ENCODE measurements around the gene FBXO34. TPM values are rescaled to one million over a fixed set of nuclear protein-coding genes. Genes with fewer than 3 reads are reported as not detected.

Gene FBXO34
- total RNA-seq, 1 donor from 2014 or later: 17.1 TPM

GRCh38 chr14:55372825-55373224, 101.6 kb downstream of the FBXO34 start:
- DNase-seq (ENCODE audit: low read depth, low spot score): no peak
- H3K36me3 Mint-ChIP-seq (ENCODE audit: low read depth): peaks cover 9% of the 10 kb centered on the region
- no peaks in the 10 kb centered on the region for H3K27me3 Mint-ChIP-seq (ENCODE audit: low read depth)
- H3K4me3 Mint-ChIP-seq: no peak overlapping the region
- no peaks in the 10 kb centered on the region for H3K4me1 Mint-ChIP-seq
- no peak overlapping the region for H3K27ac Mint-ChIP-seq (ENCODE audit: unreplicated experiment)
- no peak for TF ChIP-seq CTCF (conservative IDR thresholded peaks at IDR 0.05)
- H3K9me3 Mint-ChIP-seq: no peaks in the 10 kb centered on the region

DNA sequence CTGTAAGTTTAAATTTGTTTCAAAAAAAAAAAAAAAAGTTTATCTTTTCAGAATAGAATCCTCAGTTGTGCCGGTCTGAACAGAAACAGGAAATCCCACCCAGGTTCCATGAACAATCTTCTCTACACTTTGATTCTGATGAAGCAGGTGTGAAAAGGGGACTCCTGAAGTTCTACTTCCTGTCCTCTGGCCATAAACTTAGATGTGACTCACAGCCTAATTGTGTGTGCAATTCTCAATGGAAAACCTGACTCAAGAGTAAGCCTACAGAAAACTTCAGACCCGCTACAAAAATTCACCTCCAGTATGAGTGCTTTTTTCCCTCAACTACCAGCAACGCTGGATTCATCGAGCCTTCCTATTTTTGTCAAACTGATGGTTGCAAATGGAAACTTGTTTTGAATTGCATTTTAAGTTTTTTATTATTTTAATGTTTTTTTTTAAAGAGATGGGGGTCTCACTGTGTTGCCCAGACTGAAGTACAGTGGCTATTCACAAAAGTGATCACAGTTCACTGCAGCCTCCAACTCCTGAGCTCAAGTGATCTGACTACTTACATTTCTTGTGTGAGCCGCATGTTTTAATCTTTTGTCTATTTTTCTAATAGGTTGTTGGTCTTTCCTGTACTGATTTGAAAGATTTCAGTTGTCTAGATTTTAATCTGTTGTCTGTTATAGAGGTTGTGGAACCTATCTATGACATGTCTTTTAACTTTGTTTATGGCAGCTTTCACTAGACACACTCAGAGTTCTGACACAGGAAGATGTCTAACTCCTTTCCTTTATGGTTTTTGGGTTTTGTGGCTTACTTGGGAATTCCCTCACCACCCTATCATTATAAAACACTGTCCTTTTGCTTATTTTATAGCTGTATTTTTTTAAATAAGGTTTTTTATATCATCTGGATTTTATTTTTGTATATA, 102.8 kb downstream of the FBXO34 start:
- no peak for DNase-seq (ENCODE audit: low read depth, low spot score)

DNA sequence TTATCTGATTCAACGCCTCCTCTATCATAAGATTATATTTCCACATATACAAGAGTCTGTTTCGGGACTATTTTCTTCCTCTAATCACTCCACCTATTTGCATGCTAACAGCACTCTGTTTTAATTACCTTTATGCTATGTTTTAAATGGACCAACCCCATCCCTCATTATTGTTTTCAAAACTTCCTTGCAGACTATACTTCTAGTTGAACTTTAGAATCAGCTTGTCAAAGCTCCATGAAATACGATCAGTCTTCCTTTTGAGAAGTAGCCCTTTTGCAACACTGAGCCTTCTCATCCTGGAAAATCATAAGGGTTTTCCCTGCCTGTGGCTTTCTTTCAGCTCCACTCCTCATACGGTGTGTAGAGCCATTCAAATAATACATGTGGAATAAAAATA, 103.5 kb downstream of the FBXO34 start:
- H3K9me3 Mint-ChIP-seq: no peaks in the 10 kb centered on the region
- no peak overlapping the region for H3K27ac Mint-ChIP-seq (ENCODE audit: unreplicated experiment)
- no peak for DNase-seq (ENCODE audit: low read depth, low spot score)
- TF ChIP-seq CTCF (conservative IDR thresholded peaks at IDR 0.05): no peak
- peaks cover 8% of the 10 kb centered on the region for H3K36me3 Mint-ChIP-seq (ENCODE audit: low read depth)
- no peaks in the 10 kb centered on the region for H3K4me1 Mint-ChIP-seq
- H3K27me3 Mint-ChIP-seq (ENCODE audit: low read depth): no peaks in the 10 kb centered on the region
- no peak overlapping the region for H3K4me3 Mint-ChIP-seq

More for the DNA sequence above, 102.8 kb downstream of the FBXO34 start:
- TF ChIP-seq CTCF (conservative IDR thresholded peaks at IDR 0.05): no peak
- H3K4me1 Mint-ChIP-seq: no peaks in the 10 kb centered on the region
- no peak overlapping the region for H3K4me3 Mint-ChIP-seq
- no peak overlapping the region for H3K27ac Mint-ChIP-seq (ENCODE audit: unreplicated experiment)
- H3K27me3 Mint-ChIP-seq (ENCODE audit: low read depth): no peaks in the 10 kb centered on the region
- no peaks in the 10 kb centered on the region for H3K9me3 Mint-ChIP-seq
- H3K36me3 Mint-ChIP-seq (ENCODE audit: low read depth): peaks cover 9% of the 10 kb centered on the region

GRCh38 chr14:55377236-55377635, 106.0 kb downstream of the FBXO34 start:
- H3K4me1 Mint-ChIP-seq: no peaks in the 10 kb centered on the region
- no peaks in the 10 kb centered on the region for H3K9me3 Mint-ChIP-seq
- TF ChIP-seq CTCF (conservative IDR thresholded peaks at IDR 0.05): no peak
- H3K4me3 Mint-ChIP-seq: no peak overlapping the region
- DNase-seq (ENCODE audit: low read depth, low spot score): no peak
- no peaks in the 10 kb centered on the region for H3K27me3 Mint-ChIP-seq (ENCODE audit: low read depth)
- no peak overlapping the region for H3K27ac Mint-ChIP-seq (ENCODE audit: unreplicated experiment)
- H3K36me3 Mint-ChIP-seq (ENCODE audit: low read depth): peaks cover 7% of the 10 kb centered on the region

GRCh38 chr14:55381040-55381439, 109.8 kb downstream of the FBXO34 start:
- peaks cover 7% of the 10 kb centered on the region for H3K36me3 Mint-ChIP-seq (ENCODE audit: low read depth)
- no peaks in the 10 kb centered on the region for H3K4me1 Mint-ChIP-seq
- no peak for DNase-seq (ENCODE audit: low read depth, low spot score)
- H3K27me3 Mint-ChIP-seq (ENCODE audit: low read depth): no peaks in the 10 kb centered on the region
- H3K9me3 Mint-ChIP-seq: no peaks in the 10 kb centered on the region
- H3K27ac Mint-ChIP-seq (ENCODE audit: unreplicated experiment): no peak overlapping the region
- H3K4me3 Mint-ChIP-seq: no peak overlapping the region
- TF ChIP-seq CTCF (conservative IDR thresholded peaks at IDR 0.05): no peak

Measured in neural crest cell (in vitro differentiated cells).